GM12892 (cell line): Measurements from ENCODE around the gene PTPN4.
"Not testable (repeated sequence)": the region's sequence is repeated elsewhere in the genome, so short reads cannot be mapped to it uniquely, and the experiment has no call there.

ENCODE experiments used
- DNase-seq: peaks from one replicate; pipeline ENCODE4 v3.0.0; 2011; ENCODE audit not compliant: insufficient read length
- FAIRE-seq: peaks from 2 replicates; lab custom pipeline; 2011; peaks lifted over from hg19 to GRCh38; lab: Jason Lieb, UNC
- POLR2A ChIP-seq: IDR thresholded peaks from 2 replicates; pipeline ENCODE4 v1.6.1; 2011; ENCODE audit warnings: low read depth, low read length, control low read depth
- POLR2AphosphoS5 ChIP-seq: IDR thresholded peaks from 2 replicates; pipeline ENCODE4 v1.6.1; 2011; ENCODE audit warnings: low read depth, low read length, control low read depth
- TAF1 ChIP-seq: IDR thresholded peaks from 2 replicates; pipeline ENCODE4 v1.6.1; 2011; ENCODE audit warnings: low read depth, mild to moderate bottlenecking, control low read depth, low read length, borderline replicate concordance

Gene PTPN4

GRCh38 chr2:120014226-120014980 is 254.7 kb downstream of the PTPN4 start:
- no peak for DNase-seq
- no peak for FAIRE-seq
- TF ChIP-seq POLR2AphosphoS5 (no peak), POLR2A (no peak), TAF1 (no peak)

DNA sequence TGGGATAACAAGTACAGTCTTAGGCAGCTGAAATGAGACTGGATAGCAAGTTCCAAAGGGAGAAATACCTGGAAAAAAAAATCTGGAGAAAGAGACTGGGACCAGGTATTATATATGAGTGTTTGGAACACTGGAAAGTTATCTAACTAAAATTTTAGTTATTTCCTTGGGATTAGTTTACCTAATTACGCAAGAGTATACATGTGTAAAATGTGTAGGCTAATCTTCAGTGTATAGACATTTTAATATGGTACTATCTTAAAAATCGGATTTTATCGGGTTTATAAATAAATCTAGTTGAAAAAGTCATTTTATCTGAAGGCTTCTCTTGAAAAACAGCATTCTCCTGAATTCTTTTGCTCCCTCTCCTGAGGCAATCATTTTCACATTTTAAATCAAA is 257.1 kb downstream of the PTPN4 start:
- TF ChIP-seq TAF1 (no peak), POLR2A (no peak), POLR2AphosphoS5 (no peak)
- no peak for FAIRE-seq
- DNase-seq, result no peak

- no peak for TF ChIP-seq POLR2A
- TF ChIP-seq POLR2AphosphoS5, result no peak
- TF ChIP-seq TAF1, result no peak
- DNase-seq, result no peak
- FAIRE-seq, result no peak
Measured at GRCh38 chr2:120017201-120017600, 257.5 kb downstream of the PTPN4 start.

GRCh38 chr2:120018549-120018948 is 258.8 kb downstream of the PTPN4 start:
- TF ChIP-seq POLR2A, result no peak
- no peak for TF ChIP-seq POLR2AphosphoS5
- no peak for TF ChIP-seq TAF1
- FAIRE-seq (no peak), DNase-seq (no peak)

- FAIRE-seq (no peak), DNase-seq (no peak)
- TF ChIP-seq TAF1, result no peak
- TF ChIP-seq POLR2AphosphoS5, result no peak
- TF ChIP-seq POLR2A, result no peak
Measured at GRCh38 chr2:120020554-120020953, 260.8 kb downstream of the PTPN4 start.

DNA sequence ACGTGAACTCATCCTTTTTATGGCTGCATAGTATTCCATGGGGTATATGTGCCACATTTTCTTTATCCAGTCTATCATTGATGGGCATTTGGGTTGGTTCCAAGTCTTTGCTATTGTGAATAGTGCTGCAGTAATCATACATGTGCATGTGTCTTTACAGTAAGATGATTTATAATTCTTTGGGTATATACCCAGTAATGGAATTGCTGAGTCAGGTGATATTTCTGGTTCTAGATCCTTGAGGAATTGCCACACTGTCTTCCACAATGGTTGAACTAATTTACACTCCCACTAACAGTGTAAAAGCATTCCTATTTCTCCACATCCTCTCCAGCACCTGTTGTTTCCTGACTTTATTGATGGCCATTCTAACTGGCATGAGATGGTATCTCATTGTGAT is 262.8 kb downstream of the PTPN4 start:
- not testable (repeated sequence) for DNase-seq, FAIRE-seq

DNA sequence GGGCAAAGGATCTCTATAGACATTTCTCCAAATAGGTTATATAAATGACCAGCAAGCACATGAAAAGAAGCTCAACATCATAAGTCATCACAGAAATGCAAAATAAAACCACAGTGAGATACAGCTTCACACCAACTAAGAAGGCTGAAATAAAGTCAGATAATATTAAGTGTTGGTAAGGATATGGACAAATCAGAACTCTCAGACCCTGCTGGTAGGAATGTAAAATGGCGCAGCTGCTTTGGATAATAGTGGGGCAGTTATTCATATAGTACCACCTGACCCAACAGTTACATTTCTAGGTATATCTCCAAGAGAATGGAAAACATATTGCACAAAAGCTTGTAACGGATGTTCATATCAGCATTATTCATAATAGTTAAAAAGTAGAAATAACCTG is 267.2 kb downstream of the PTPN4 start:
- no peak for TF ChIP-seq POLR2A
- DNase-seq, result no peak
- FAIRE-seq, result no peak

- FAIRE-seq (no peak), DNase-seq (no peak)
- TF ChIP-seq POLR2AphosphoS5, result no peak
- no peak for TF ChIP-seq POLR2A
- TF ChIP-seq TAF1, result no peak
Measured at GRCh38 chr2:120028795-120029194, 269.1 kb downstream of the PTPN4 start.

GRCh38 chr2:120029672-120030640 is 270.2 kb downstream of the PTPN4 start:
- FAIRE-seq, result no peak
- DNase-seq, result no peak
- TF ChIP-seq POLR2AphosphoS5 (no peak), TAF1 (no peak), POLR2A (no peak)

- FAIRE-seq (no peak), DNase-seq (no peak)
- TF ChIP-seq POLR2AphosphoS5 (no peak), TAF1 (no peak), POLR2A (no peak)
Measured at GRCh38 chr2:120032297-120032696, 272.6 kb downstream of the PTPN4 start.
